COLO668 (cell line): Measurements from ENCODE around the gene NT5E.
"Not testable (repeated sequence)": the region's sequence is repeated elsewhere in the genome, so short reads cannot be mapped to it uniquely, and the experiment has no call there.

Experiments used
- DNase-seq: peaks from one replicate; lab custom pipeline; 2025; ENCODE audit not compliant: unreplicated experiment; lab: John Stamatoyannopoulos, UW

NT5E gene

DNA sequence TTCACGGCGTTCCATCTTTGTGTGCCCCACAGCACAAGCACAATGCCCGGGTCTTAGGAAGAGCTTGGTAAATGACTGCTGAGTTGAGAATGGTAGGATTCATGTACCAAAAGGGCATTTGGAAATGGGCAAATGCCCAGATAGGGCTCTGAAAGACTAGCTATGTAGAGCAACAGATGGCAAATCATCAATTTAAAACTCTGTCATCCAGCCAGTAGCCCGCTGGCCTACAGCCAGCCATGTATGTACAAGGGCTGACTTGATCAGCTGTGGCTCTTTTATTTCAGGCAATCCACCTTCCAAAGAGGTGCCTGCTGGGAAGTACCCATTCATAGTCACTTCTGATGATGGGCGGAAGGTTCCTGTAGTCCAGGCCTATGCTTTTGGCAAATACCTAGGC lies 35.1 kb downstream of the NT5E start:
- DNase-seq: no peak

- no peak for DNase-seq
Measured at GRCh38 chr6:85490516-85491248, 40.8 kb downstream of the NT5E start.

DNA sequence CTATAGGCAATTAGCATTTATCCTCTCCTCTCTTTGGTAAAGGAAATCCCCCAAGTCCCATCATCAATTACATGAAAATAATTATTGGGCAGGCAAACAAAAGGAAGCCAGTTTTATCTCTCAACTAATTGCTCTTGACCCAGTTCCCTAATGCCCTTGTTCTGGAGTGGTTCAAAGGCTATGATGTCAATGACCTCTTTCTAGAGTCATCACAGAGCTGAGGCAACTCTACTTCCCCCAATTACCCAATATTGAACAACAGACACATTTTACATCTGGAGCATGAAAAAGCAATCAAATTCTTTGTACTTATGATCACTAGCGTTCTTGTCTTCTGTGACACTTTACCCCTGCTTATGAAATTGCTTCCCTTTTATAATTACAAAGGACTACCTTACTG lies 43.5 kb downstream of the NT5E start:
- DNase-seq: no peak

DNA sequence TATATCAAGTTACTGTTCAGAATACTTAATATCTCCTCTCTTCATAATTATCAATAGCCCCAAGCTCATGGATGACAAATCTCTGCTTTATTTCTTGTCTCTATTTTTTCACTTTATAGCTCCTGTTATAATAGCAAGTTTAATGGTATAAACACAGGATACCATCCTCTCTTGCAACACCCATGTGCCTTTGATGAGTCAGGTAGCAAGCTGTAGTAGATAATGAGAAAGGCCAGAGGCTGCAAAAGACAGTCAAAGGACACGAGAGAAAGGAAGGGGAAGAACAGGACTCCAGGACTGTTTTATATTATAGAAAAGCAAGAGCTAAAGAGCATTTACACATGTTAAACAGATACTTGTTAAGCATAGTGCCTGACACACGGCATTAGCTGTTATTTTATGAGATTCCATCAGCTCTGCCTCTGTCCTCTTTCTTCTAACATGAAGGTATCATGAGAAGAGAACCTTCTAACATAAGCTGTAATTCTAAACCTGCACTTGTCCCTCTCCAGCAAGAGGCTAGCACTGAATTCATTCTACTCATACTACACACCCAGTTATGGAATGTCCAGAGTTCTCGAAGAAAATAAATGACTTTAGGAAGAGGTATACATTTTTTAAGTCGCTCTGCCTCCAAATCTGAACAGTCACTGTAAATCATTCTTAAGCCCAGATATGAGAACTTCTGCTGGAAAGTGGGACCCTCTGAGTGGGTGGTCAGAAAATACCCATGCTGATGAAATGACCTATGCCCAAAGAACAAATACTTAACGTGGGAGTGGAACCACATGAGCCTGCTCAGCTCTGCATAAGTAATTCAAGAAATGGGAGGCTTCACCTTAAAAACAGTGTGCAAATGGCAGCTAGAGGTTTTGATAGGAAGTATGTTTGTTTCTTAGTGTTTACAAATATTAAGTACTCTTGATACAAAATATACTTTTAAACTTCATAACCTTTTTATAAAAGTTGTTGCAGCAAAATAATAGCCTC lies 45.0 kb downstream of the NT5E start:
- no peak for DNase-seq

GRCh38 chr6:85496009-85496579 lies 46.2 kb downstream of the NT5E start:
- no peak for DNase-seq

- no peak for DNase-seq
Measured at GRCh38 chr6:85496856-85497255, 47.0 kb downstream of the NT5E start.

GRCh38 chr6:85498596-85499258 lies 48.8 kb downstream of the NT5E start:
- no peak for DNase-seq

DNA sequence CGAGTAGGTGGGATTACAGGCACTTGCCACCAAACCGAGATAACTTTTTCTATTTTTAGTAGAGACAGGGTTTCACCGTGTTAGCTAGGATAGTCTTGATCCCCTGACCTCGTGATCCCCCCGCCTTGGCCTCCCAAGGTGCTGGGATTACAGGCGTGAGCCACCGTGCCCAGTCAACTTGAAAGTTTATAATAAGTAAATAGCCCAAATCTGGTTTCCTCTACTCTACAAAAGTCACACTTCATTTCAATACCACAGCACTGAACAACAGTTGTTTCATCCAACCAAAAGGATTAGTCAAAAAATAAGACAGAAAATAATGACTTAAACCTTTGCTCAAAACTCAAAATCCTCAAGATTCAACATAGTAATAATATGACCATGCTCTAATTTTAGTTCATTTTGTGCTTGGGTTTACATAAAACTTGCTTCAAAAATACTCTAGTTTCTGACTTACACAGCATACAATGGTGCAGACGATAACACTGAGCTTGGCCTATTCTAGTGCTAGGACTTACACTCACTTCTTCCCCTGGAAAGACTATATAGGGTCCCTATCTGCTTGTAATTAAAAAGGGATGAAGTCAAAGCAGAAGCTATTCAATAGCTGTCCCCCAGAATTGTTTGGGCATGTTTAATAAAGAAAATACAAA lies 56.7 kb downstream of the NT5E start:
- DNase-seq: no peak

- no peak for DNase-seq
Measured at GRCh38 chr6:85516168-85516567, 66.3 kb downstream of the NT5E start.

DNA sequence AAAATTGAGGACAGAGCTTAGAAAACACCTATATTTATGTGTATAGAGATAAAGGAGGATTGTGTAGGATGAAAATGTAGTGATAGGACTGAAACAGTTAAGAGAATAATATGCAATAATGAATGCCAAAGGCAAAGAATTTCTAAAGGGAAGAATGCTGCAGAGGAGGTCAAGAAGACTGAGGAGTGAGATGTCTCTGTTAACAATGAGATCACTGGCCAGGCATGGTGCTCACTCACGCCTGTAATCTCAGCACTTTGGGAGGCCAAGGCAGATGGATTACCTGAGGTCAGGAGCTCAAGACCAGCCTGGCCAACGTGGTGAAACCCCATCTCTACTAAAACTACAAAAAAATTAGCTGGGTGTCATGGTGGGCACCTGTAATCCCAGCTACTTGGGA lies 74.4 kb downstream of the NT5E start:
- DNase-seq: not testable (repeated sequence)

- no peak for DNase-seq
Measured at GRCh38 chr6:85537055-85537494, 87.2 kb downstream of the NT5E start.

- no peak for DNase-seq
Measured at GRCh38 chr6:85544776-85545175, 94.9 kb downstream of the NT5E start.
